ENCODE measurements around the gene PSMD3.
"Not testable (repeated sequence)": the region's sequence is repeated elsewhere in the genome, so short reads cannot be mapped to it uniquely, and the experiment has no call there.

Gene PSMD3

DNA sequence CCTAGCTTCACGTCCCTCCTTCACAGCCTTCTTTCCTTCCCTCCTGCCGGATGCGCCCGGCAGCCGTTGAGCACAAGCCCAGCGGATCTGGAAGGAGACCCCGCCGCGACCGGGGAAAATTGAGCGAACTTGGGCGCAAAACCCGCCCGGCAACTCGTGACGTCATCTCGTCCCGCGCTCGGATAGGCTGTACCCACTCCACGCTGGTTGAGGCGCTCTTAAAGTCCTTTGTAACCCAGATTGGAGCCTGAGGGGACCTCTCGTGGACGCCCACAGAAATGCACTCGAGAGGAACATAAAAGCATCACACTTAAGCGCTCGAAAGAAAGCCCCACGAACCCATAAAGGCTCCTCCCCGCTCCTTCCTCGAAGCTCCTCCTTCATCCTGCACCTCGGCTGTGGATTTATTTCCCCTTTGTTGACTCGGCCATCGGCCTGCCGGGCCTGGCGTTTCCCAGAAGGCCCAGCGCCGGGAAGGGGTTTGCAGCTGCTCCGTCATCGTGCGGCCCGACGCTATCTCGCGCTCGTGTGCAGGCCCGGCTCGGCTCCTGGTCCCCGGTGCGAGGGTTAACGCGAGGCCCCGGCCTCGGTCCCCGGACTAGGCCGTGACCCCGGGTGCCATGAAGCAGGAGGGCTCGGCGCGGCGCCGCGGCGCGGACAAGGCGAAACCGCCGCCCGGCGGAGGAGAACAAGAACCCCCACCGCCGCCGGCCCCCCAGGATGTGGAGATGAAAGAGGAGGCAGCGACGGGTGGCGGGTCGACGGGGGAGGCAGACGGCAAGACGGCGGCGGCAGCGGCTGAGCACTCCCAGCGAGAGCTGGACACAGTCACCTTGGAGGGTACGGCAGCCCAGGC lies at the start of gene PSMD3:
TSS of gene PSMD3 (plus strand) at position 457 of the 856 bp plus-strand sequence. CDS start at position 621, 164 bp downstream.
- peak; percentile 98 to 100 (median 100) for DNase-seq

DNA sequence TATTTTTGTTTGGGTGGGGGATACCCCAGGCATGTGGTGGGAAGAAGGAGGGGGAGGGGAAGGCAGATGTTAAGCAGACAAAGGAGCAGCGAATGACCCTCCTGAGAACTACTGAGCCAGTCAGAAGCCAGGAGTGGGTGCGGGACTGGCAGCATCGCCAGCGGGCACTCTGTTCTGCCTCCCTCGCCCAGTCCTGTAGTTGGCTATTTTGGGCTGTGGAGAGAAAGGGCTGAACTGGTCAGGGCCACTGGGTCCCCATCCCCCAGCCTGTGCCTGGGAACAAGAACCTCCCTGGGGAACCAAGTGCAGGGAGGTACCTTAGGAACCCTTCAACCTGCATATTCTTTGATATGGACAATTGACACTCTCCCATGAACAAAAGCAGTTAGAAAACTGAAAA lies 46.7 kb upstream of the PSMD3 start:
- DNase-seq = no peak

DNA sequence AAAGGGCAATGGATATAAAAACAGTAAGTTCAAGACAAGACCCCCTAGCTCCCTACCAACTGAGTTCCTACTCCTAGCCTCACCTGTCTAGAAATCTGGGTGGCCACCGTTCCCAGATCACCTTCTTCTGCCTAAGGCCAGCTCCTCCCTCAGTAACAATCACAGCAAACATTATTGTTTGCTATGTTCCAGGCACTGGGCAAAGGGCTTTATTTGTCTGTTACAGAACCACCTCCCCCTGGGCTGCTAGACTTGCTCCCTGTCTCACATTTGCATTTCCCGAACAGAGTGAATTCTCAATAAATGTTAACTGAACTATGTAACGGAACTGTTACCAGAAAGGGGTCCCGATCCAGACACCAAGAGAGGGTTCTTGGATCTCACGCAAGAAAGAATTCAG lies 46.3 kb upstream of the PSMD3 start:
- DNase-seq = no peak

GRCh38 chr17:39935909-39936308 lies 44.7 kb upstream of the PSMD3 start:
- DNase-seq = no peak

DNA sequence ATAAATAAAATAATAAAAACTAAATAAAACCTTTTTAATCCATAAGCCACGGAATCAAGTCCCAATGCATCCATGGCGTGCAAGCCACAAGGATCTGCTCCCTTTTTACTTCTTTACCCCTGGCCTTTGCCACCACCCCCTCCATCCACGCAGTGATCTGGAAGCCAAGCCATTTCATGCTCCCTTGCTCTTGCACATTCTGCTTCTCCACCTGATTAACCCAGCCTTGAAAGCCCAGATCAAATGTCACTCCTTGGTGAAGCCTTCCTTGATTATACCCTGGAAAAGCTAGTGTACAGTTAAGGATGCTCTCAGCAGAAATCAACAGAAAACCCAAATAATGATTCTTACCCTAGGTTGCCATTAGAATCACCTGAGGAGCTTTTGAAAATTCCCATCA lies 43.2 kb upstream of the PSMD3 start:
- no peak for DNase-seq

DNA sequence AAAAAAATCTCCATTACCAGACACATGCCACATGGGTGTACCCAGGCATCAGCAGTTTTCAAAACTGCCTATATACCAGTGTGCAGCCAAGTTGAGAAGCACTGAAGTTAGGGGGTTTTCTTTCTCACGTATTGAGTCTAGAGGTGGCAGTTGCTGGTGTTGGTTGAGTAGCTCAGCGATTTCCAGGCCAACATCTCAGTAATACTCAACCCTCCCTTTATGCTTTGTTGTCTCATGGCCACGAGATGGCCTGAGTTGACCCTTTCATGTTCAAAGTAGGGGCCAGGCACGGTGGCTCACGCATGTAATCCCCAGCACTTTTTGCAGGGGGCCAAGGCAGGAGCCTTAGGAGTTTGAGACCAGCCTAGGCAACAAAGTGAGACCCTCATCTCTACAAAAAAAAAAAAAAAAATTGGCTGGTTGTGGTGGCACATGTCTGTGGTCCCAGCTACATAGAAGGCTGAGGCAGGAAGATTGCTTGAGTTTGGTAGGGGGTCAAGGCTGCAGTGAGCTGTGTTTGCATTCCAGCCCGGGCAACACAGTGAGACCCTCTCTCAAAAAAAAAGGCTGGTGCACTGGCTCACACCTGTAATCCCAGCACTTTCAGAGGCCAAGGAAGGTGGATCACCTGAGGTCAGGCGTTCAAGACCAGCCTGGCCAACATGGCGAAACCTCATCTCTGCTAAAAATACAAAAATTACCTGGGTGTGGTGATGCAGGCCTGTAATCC lies 42.3 kb upstream of the PSMD3 start:
- DNase-seq = no peak

GRCh38 chr17:39939106-39939505 lies 41.5 kb upstream of the PSMD3 start:
- no peak for DNase-seq

- DNase-seq = peak; percentile 58 to 77 (median 58)
These were observed 40.8 kb upstream of the PSMD3 start for GRCh38 chr17:39939588-39940419.

DNA sequence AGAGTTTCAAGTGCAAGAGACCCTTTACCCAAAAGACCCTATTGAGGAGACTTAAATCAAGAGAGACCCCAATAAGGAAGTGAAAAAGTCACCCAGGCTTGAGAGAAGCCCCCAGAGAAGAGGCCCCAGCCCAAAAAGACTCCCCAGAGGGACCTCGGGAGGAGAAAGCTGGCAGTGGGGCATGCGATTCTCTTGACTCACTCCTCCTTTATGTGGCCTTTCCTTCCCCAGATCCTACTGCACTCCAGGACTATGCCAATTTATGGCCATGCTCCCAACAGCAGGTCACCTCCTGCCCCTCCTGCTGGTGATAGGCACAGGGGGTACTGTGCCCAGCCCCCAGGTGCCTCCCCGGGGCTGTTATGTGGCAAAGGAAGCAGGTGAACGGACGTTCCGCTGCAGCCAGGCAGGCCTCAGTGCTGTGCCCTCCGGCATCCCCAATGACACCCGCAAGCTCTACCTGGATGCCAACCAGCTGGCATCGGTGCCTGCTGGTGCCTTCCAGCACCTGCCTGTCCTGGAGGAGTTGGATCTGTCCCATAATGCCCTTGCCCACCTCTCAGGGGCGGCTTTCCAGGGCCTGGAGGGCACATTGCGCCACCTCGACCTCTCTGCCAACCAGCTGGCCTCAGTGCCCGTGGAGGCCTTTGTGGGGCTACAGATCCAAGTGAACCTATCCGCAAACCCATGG lies 36.8 kb upstream of the PSMD3 start:
- no peak for DNase-seq

- DNase-seq = no peak
These were observed 36.3 kb upstream of the PSMD3 start for GRCh38 chr17:39944393-39944711.

- DNase-seq = no peak
These were observed 33.9 kb upstream of the PSMD3 start for GRCh38 chr17:39946551-39947330.

DNA sequence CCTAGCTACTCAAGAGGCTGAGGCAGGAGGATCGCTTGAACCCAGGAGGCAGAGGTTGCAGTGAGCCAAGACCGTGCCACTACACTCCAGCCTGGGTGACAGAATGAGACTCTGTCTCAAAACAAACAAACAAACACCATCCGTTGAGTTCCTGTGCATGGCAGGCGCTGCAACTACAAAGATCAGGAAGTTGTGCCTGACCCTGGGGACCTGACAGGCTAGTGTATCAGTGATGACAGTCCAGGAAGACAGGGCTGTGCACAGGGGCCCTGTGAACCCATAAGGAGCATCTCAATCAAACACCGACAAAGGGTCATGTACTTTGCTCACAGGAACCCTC lies 32.1 kb upstream of the PSMD3 start:
- not testable (repeated sequence) for DNase-seq

DNA sequence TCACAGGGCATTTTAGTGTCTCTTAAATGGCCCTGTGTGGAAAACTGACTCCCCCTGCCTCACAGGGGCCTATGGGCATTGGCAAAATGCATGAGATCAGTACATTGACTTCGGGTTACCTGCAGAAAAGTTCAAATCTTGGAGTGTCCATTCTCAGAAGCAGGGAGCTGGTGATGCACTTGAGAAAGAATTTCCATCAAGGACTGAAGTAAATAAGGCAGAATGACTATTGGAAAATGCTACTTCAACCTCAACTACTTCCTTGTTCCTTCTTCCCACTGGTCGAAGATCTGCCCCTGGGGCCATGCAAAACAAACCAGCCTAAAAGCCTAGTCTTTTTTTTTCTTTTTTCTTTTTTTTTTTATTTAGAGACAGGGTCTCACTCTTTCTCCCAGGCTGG lies 31.6 kb upstream of the PSMD3 start:
- DNase-seq = no peak

GRCh38 chr17:39950871-39951348 lies 29.7 kb upstream of the PSMD3 start:
- no peak for DNase-seq

DNA sequence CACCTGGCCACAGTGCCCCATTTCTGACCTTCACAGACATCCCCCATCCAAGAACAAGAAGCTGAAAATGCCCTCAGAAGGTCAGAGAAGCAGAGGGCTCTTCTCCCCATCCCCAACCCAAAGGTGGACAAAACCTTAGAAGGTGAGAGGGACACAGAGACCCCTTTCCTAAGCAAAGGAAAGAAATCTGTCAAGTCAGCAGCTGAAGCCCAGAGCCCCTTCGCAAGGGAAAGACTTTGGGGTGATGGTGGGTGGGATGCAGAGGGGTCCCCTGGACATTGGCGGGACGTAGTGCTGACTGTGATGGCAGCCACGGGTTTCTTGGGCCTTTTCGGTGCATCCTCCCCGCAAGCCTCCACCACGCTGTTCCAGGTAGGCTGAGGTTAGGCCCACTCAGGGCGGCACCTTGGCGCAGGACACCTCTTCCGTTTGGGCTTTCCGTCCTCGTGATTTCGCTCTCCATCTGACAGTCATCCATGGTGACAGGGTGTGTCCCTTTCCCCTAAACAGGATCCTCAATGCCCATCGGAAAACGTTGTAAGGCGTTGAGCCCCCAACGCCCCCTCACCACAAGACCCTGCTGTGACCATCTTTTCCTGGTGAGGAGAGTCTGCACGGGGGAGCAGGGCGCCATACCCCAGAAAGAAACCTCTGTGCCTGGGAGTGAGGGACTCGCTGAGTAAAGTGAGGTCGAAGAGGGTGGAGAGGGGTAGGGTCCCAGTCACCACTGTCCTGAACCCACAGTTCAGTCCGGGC lies 28.5 kb upstream of the PSMD3 start:
- no peak for DNase-seq

- DNase-seq = peak; percentile 89 to 97 (median 96)
These were observed 27.7 kb upstream of the PSMD3 start for GRCh38 chr17:39952680-39953470.

GRCh38 chr17:39953471-39953888 lies 27.1 kb upstream of the PSMD3 start:
- no peak for DNase-seq

- DNase-seq = no peak
These were observed 25.7 kb upstream of the PSMD3 start for GRCh38 chr17:39954876-39955275.

- no peak for DNase-seq
These were observed 24.8 kb upstream of the PSMD3 start for GRCh38 chr17:39955726-39956225.

GRCh38 chr17:39960524-39961041 lies 20.0 kb upstream of the PSMD3 start:
- DNase-seq = no peak

All from suppressor macrophage treated with lipopolysaccharide for 1 hour (primary cell).